Karpas-422 (cell line): Measurements from ENCODE around the gene ZNF638. TPM values are rescaled to one million over a fixed set of nuclear protein-coding genes. Genes with fewer than 3 reads are reported as not detected.

Experiments
- DNase-seq: peaks from one replicate; pipeline ENCODE4 v3.0.0-alpha.2; 2015
- H2AFZ ChIP-seq: fragments of 200-600 bp; sonication (generic); 2 replicates; pipeline ENCODE4 v1.6.1; 2014; ENCODE audit warnings: antibody characterized with exemption, low read length, mixed read lengths
- H3K27ac ChIP-seq: fragments of 200-600 bp; sonication (generic); 2 replicates; pipeline ENCODE4 v1.5.1; 2014; ENCODE audit warnings: mild to moderate bottlenecking, low read length, moderate library complexity
- H3K27me3 ChIP-seq: fragments of 200-600 bp; sonication (generic); 2 replicates; pipeline ENCODE4 v1.6.1; 2014; ENCODE audit warnings: low read length, mixed read lengths
- H3K36me3 ChIP-seq: fragments of 200-600 bp; sonication (generic); 2 replicates; pipeline ENCODE4 v1.6.1; 2014; ENCODE audit warnings: low read length, mixed read lengths; ENCODE audit not compliant: insufficient read depth
- H3K4me1 ChIP-seq: fragments of 200-600 bp; sonication (generic); 2 replicates; pipeline ENCODE4 v1.6.1; 2014; ENCODE audit warnings: mild to moderate bottlenecking, low read length, mixed read lengths
- H3K4me2 ChIP-seq: fragments of 200-600 bp; sonication (generic); 2 replicates; pipeline ENCODE4 v1.6.1; 2014; ENCODE audit warnings: low read length, low read depth, mild to moderate bottlenecking; ENCODE audit not compliant: poor library complexity, severe bottlenecking
- H3K4me3 ChIP-seq: fragments of 200-600 bp; sonication (generic); 2 replicates; pipeline ENCODE4 v1.5.1; 2014; ENCODE audit warnings: mild to moderate bottlenecking, antibody characterized with exemption, low read length, mixed read lengths
- H3K79me2 ChIP-seq: fragments of 200-600 bp; sonication (generic); 2 replicates; pipeline ENCODE4 v1.6.1; 2014; ENCODE audit warnings: mild to moderate bottlenecking, low read length, mixed read lengths
- H3K9ac ChIP-seq: fragments of 200-600 bp; sonication (generic); 2 replicates; pipeline ENCODE4 v1.6.0; 2014; ENCODE audit warnings: low read length
- H3K9me2 ChIP-seq: fragments of 200-600 bp; sonication (generic), shearing (Covaris generic); replicated peaks from 2 replicates; pipeline ENCODE4 v1.6.0; 2014; ENCODE audit warnings: mild to moderate bottlenecking, low read length, moderate library complexity; ENCODE audit not compliant: insufficient read depth
- H3K9me3 ChIP-seq: fragments of 300-700, 200-600 bp; sonication (generic); 2 replicates; pipeline ENCODE4 v1.6.1; 2014; ENCODE audit warnings: low read length, mixed read lengths
- H4K20me1 ChIP-seq: fragments of 200-600 bp; sonication (generic); 2 replicates; pipeline ENCODE4 v1.6.1; 2014; ENCODE audit warnings: mild to moderate bottlenecking, antibody characterized with exemption, low read length, low read depth; ENCODE audit not compliant: insufficient read depth
- small RNA-seq: library from RNA; depleted of rRNA; stranded (forward); fragments of <200 nt; gene quantifications from one replicate; pipeline ENCODE3, GENCODE V24; 2014
- total RNA-seq: library from RNA; depleted of rRNA; stranded (reverse); fragments of >200 nt; shearing (Covaris generic); gene quantifications from 2 replicates; pipeline ENCODE4 v1.2.3, GENCODE V29; 2014; ENCODE audit warnings: low replicate concordance; rRNA removed

Gene ZNF638
- total RNA-seq, 1 experiment from 2014 or later = 317 TPM

DNA sequence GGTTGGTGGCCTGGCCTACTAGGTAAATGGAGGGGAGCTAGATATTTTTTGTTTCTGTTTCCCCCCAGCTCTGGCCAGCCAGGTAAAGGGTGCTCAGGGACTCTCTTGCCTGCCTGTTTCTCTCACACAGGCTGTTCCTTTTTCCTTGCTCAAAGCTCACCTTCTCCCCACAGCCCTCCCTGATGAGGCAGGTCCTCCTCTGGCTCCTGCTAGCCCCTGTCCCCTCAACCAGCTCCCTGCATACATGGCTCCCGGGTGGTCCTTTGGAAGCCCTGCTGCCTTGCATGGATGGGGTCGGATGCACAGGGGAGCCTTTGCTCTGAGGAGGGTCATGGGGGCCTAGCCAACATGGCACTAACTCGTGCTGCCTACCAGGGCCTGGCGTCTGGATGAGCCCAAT is 149.5 kb downstream of the ZNF638 start:
- Histone ChIP-seq H3K4me2 (no peak overlapping the region), H3K9me2 (no peaks in the 10 kb centered on the region), H3K9me3 (no peaks in the 10 kb centered on the region), H3K36me3 (no peaks in the 10 kb centered on the region), H2AFZ (no peak overlapping the region), H3K9ac (no peak overlapping the region), H3K27me3 (no peaks in the 10 kb centered on the region), H3K4me1 (peaks cover 11% of the 10 kb centered on the region), H3K4me3 (no peak overlapping the region), H3K79me2 (no peaks in the 10 kb centered on the region), H4K20me1 (no peaks in the 10 kb centered on the region), H3K27ac (no peak overlapping the region)
- DNase-seq = no peak

DNA sequence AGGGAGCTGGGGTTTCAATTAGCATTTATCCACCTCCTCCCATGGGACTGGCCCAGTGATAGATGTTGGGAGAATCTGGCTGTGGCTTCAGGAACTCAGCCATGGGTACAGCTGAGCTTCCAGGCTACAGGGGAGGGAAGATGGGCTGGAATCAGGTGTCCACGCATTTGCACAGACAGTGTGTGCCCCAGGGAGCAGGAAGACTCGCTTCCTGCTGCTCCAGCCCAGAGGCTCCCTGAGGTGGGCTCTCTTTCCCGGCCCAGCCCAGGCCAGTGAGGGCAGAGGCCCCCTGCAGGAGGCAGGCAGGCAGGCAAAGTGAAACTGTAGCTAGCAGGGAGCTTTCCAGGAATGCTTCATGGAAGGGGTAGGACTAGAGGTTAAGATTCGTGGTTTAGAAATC is 150.5 kb downstream of the ZNF638 start:
- no peak for DNase-seq
- no peak overlapping the region for H3K9ac ChIP-seq
- H3K4me1 ChIP-seq = peaks cover 11% of the 10 kb centered on the region
- no peaks in the 10 kb centered on the region for H3K36me3 ChIP-seq
- H2AFZ ChIP-seq = no peak overlapping the region
- no peaks in the 10 kb centered on the region for H4K20me1 ChIP-seq
- no peak overlapping the region for H3K4me3 ChIP-seq
- no peaks in the 10 kb centered on the region for H3K9me2 ChIP-seq
- no peaks in the 10 kb centered on the region for H3K79me2 ChIP-seq
- H3K4me2 ChIP-seq = no peak overlapping the region
- no peaks in the 10 kb centered on the region for H3K27me3 ChIP-seq
- no peak overlapping the region for H3K27ac ChIP-seq
- no peaks in the 10 kb centered on the region for H3K9me3 ChIP-seq

DNA sequence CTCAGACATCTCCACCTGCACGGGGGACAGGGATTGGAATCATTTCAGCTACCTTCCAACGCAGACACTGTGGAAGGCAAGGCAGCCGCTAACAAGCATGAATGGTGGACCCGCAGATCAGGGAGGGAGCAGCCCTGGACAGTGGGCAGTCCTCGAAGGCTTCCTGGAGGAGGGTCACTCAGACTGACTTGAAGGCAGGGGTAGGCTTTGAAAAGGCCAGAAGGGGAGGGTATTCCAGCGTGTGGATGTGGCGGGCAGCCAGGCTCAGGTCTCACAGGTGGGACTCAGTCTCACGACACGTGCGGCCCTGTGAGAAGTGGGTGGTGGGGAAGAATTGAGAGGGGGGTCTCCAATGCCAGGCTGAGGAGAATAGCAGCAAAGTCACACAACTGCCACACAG is 151.7 kb downstream of the ZNF638 start:
- no peaks in the 10 kb centered on the region for H3K9me3 ChIP-seq

DNA sequence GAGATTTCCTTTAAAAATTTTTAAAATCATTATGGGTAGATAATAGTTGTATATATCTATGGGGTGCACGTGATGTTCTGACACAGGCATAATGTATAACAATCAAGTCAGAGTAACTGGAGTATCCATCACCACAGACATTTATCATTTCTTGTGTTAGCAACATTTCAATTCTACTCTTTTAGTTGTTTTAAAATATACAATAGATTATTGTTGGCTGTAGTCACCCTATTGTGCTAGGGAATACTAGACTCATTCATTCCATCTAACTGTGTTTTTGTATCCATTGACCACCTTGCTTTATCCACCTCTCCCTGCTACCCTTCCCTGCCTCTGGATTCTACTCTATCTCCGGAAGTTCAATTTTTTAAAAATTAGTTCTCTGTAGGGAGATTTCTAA is 152.8 kb downstream of the ZNF638 start:
- no peaks in the 10 kb centered on the region for H4K20me1 ChIP-seq
- H3K9me2 ChIP-seq = no peaks in the 10 kb centered on the region
- H3K9me3 ChIP-seq = no peaks in the 10 kb centered on the region
- no peak overlapping the region for H3K9ac ChIP-seq
- no peak overlapping the region for H3K4me3 ChIP-seq
- H3K4me2 ChIP-seq = no peak overlapping the region
- H3K79me2 ChIP-seq = no peaks in the 10 kb centered on the region
- H3K27me3 ChIP-seq = no peaks in the 10 kb centered on the region
- no peak for DNase-seq
- H2AFZ ChIP-seq = no peak overlapping the region
- 0 out of 2 replicates have a peak, but pooled peaks cover 2% of the 10 kb centered on the region for H3K4me1 ChIP-seq
- no peak overlapping the region for H3K27ac ChIP-seq
- no peaks in the 10 kb centered on the region for H3K36me3 ChIP-seq

More for the DNA sequence above, 151.7 kb downstream of the ZNF638 start:
- no peak for DNase-seq
- Histone ChIP-seq H4K20me1 (no peaks in the 10 kb centered on the region), H3K27me3 (no peaks in the 10 kb centered on the region), H2AFZ (no peak overlapping the region), H3K4me2 (no peak overlapping the region), H3K9me2 (no peaks in the 10 kb centered on the region), H3K79me2 (no peaks in the 10 kb centered on the region), H3K9ac (no peak overlapping the region), H3K27ac (no peak overlapping the region), H3K4me3 (no peak overlapping the region), H3K4me1 (no peaks in the 10 kb centered on the region), H3K36me3 (no peaks in the 10 kb centered on the region)

Small RNA genes lying within 50 kb of the gene (small RNA-seq; reads per million reads assigned to genes)
- not detected for gene RNU6-105P

Other genes starting within 250 kb of the ZNF638 start
- gene MCEE, start 201.6 kb upstream of the ZNF638 start, total RNA-seq = 22.3 and 27.9 TPM in 2 replicates
- 24.4 and 26.8 TPM in 2 replicates for gene MPHOSPH10, start 201.1 kb upstream of the ZNF638 start, total RNA-seq
- gene PAIP2B, start 104.7 kb upstream of the ZNF638 start, total RNA-seq = 2.6 and 5.6 TPM in 2 replicates
- gene DYSF, start 121.8 kb downstream of the ZNF638 start, total RNA-seq = not detected in 2 replicates